NCI-H2227 (cell line): ENCODE results near the gene ADD2.
"Not testable (repeated sequence)": the region's sequence is repeated elsewhere in the genome, so short reads cannot be mapped to it uniquely, and the experiment has no call there.

ENCODE experiments used
- DNase-seq: peaks from one replicate; lab custom pipeline; 2025; ENCODE audit not compliant: unreplicated experiment; lab: John Stamatoyannopoulos, UW

ADD2 gene

GRCh38 chr2:70767699-70768589 is at the start of gene ADD2:
Gene ADD2 (minus strand): TSS chr2:70768200. CDS start chr2:70706408, 61,792 bp downstream.
- DNase-seq = peak; percentile 87

GRCh38 chr2:70817284-70817954 is 49.4 kb upstream of the ADD2 start:
- no peak for DNase-seq

- DNase-seq = no peak
These were observed 48.7 kb upstream of the ADD2 start for GRCh38 chr2:70816726-70817125.

GRCh38 chr2:70808983-70809958 is 41.3 kb upstream of the ADD2 start:
- no peak for DNase-seq

GRCh38 chr2:70807828-70808118 is 39.8 kb upstream of the ADD2 start:
- DNase-seq = no peak

GRCh38 chr2:70807102-70807827 is 39.3 kb upstream of the ADD2 start:
- no peak for DNase-seq

- DNase-seq = no peak
These were observed 38.6 kb upstream of the ADD2 start for GRCh38 chr2:70806620-70807019.

- peak; percentile 77 for DNase-seq
These were observed 38.0 kb upstream of the ADD2 start for GRCh38 chr2:70806013-70806412.

- no peak for DNase-seq
These were observed 33.7 kb upstream of the ADD2 start for GRCh38 chr2:70801607-70802263.

GRCh38 chr2:70799706-70800105 is 31.7 kb upstream of the ADD2 start:
- no peak for DNase-seq

- not testable (repeated sequence) for DNase-seq
These were observed 30.0 kb upstream of the ADD2 start for GRCh38 chr2:70797996-70798395.

- DNase-seq = no peak
These were observed 29.5 kb upstream of the ADD2 start for GRCh38 chr2:70797506-70797905.

- no peak for DNase-seq
These were observed 28.3 kb upstream of the ADD2 start for GRCh38 chr2:70796262-70796661.

GRCh38 chr2:70795164-70795995 is 27.4 kb upstream of the ADD2 start:
- no peak for DNase-seq

GRCh38 chr2:70793450-70793849 is 25.4 kb upstream of the ADD2 start:
- DNase-seq = no peak

- DNase-seq = peak; percentile 34
These were observed 22.3 kb upstream of the ADD2 start, which contains the start of gene FIGLA for GRCh38 chr2:70790136-70790828. Gene FIGLA (minus strand): TSS chr2:70790643. CDS start chr2:70790638, 5 bp downstream.

GRCh38 chr2:70789304-70790135 is 21.5 kb upstream of the ADD2 start:
- peak; percentile 78 for DNase-seq
